ENCODE results near the gene RHOBTB1. TPM values are rescaled to one million over a fixed set of nuclear protein-coding genes. Genes with fewer than 3 reads are reported as not detected.

The RHOBTB1 gene
- total RNA-seq, 4 donors from 2014 or later: 2.4 to 6.9 (median 4.2) TPM

- 88 to 92% methylated on average over 1 of the region's 1 CpG for WGBS, 2 donors
- H3K4me3 ChIP-seq (ENCODE audit: low read depth, poor library complexity, severe bottlenecking): no peak overlapping the region
- TF ChIP-seq POLR2A (IDR thresholded peaks at IDR 0.05) (no peak), CTCF (IDR thresholded peaks at IDR 0.05) (no peak)
- DNase-seq (ENCODE audit: low spot score in 2 of 2): no peak
- intact Hi-C loops (cut with DNase I; ENCODE audit: low total_unique reads): no loop called here
Measured at GRCh38 chr10:60849740-60850139, 94.2 kb downstream of the RHOBTB1 start.

DNA sequence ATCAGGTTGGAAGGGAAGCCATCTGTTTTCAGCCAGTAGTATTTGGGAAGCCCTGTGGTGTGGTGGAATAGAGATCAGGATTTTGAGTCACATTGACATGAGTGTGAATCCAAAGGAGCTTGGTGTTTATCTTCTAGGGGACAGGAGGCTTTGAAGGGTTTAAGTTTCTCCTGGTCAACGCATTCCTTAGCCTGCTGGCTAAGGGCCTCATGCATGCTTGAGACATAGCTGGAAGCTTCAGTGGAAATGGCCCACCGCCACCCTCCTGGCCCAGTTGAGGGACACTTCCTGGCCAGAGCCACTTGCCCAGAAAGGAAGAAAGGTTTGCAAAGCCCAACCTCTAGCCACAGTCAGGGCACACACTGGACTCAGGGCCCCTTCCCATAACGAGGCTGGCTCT, 94.8 kb downstream of the RHOBTB1 start:
- DNase-seq (ENCODE audit: low spot score in 2 of 2): no peak
- H3K4me3 ChIP-seq (ENCODE audit: low read depth, poor library complexity, severe bottlenecking): no peak overlapping the region
- 67 to 75% methylated on average over 3 of the region's 3 CpGs for WGBS, 2 donors
- TF ChIP-seq CTCF (IDR thresholded peaks at IDR 0.05) (no peak), POLR2A (IDR thresholded peaks at IDR 0.05) (no peak)
- intact Hi-C loops (cut with DNase I; ENCODE audit: low total_unique reads): no loop called here

- intact Hi-C loops (cut with DNase I; ENCODE audit: low total_unique reads): no loop called here
- WGBS, 2 donors: 73 to 81% methylated on average over 5 of the region's 5 CpGs
- no peak overlapping the region for H3K4me3 ChIP-seq (ENCODE audit: low read depth, poor library complexity, severe bottlenecking)
- TF ChIP-seq CTCF (IDR thresholded peaks at IDR 0.05): no peak
- no peak for TF ChIP-seq POLR2A (IDR thresholded peaks at IDR 0.05)
- no peak for DNase-seq (ENCODE audit: low spot score in 2 of 2)
Measured at GRCh38 chr10:60848680-60849079, 95.3 kb downstream of the RHOBTB1 start.

DNA sequence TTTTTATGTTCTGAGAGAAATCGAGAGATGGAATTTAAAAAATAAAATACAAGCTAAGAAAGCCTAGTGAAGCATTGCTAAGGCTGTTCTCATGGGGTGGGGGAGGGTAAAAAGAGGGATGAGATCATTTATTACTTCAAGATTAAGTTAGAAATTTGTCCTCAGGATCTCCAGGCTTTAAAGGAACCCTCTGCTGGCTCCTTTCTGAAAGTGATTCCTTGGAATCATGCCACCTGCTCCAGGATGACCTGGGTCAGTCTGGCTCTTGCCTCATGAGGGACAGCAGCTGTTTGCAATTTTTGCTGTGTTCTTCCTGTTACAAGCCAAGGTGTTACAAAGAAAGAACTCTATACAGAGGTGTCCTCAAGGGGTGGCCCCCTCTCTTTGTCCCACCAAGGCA, 95.9 kb downstream of the RHOBTB1 start:
- 49 to 58% methylated on average over 1 of the region's 1 CpG for WGBS, 2 donors
- intact Hi-C loops (cut with DNase I; ENCODE audit: low total_unique reads): no loop called here
- H3K4me3 ChIP-seq (ENCODE audit: low read depth, poor library complexity, severe bottlenecking): no peak overlapping the region
- TF ChIP-seq POLR2A (IDR thresholded peaks at IDR 0.05) (no peak), CTCF (IDR thresholded peaks at IDR 0.05) (no peak)
- no peak for DNase-seq (ENCODE audit: low spot score in 2 of 2)

- DNase-seq (ENCODE audit: low spot score in 2 of 2): no peak
- TF ChIP-seq CTCF (IDR thresholded peaks at IDR 0.05) (no peak), POLR2A (IDR thresholded peaks at IDR 0.05) (no peak)
- no peak overlapping the region for H3K4me3 ChIP-seq (ENCODE audit: low read depth, poor library complexity, severe bottlenecking)
- intact Hi-C loops (cut with DNase I; ENCODE audit: low total_unique reads): no loop called here
- 40 to 64% methylated on average over 1 of the region's 1 CpG for WGBS, 2 donors
Measured at GRCh38 chr10:60846173-60846572, 97.8 kb downstream of the RHOBTB1 start.

- no peak overlapping the region for H3K4me3 ChIP-seq (ENCODE audit: low read depth, poor library complexity, severe bottlenecking)
- WGBS, 2 donors: 91 to 95% methylated on average over 1 of the region's 1 CpG
- DNase-seq (ENCODE audit: low spot score in 2 of 2): no peak
- intact Hi-C loops (cut with DNase I; ENCODE audit: low total_unique reads): no loop called here
- TF ChIP-seq CTCF (IDR thresholded peaks at IDR 0.05): no peak
- no peak for TF ChIP-seq POLR2A (IDR thresholded peaks at IDR 0.05)
Measured at GRCh38 chr10:60845038-60845437, 98.9 kb downstream of the RHOBTB1 start.
